ENCODE data around the gene DIP2B.

- TF ChIP-seq CTCF (IDR thresholded peaks at IDR 0.05) (no peak), POLR2A (IDR thresholded peaks at IDR 0.05) (no peak)
Observed at GRCh38 chr12:50615907-50616296, 111.1 kb downstream of the DIP2B start.

Measured in ovary (tissue), 3 donors.